AG04450 (cell line): ENCODE data around the gene SCTR. TPM values are rescaled to one million over a fixed set of nuclear protein-coding genes. Genes with fewer than 3 reads are reported as not detected.

Source experiments
- CTCF ChIA-PET: fragments of 300-600, 350-600 bp; formaldehyde crosslinking; extraction: SDS; loops from one replicate; lab custom pipeline; 2022; ENCODE audit warnings: antibody characterized with exemption, inconsistent platforms; lab: Charles Lee
- POLR2A ChIA-PET: fragments of 350-600 bp; formaldehyde crosslinking; extraction: SDS; loops from one replicate; lab custom pipeline; 2021; ENCODE audit warnings: antibody characterized with exemption, inconsistent platforms; lab: Yijun Ruan, JAX
- DNase-seq: peaks from one replicate; pipeline ENCODE4 v3.0.0-alpha.2; 2011; ENCODE audit warnings: low read depth, low spot score
- H3K27ac ChIP-seq: one replicate; pipeline ENCODE4 v1.5.1; 2012; ENCODE audit warnings: low read depth, low read length, control low read depth
- H3K27me3 ChIP-seq: one replicate; pipeline ENCODE4 v1.6.0; 2012; ENCODE audit warnings: low read length; ENCODE audit not compliant: control insufficient read depth, insufficient read depth
- H3K4me3 ChIP-seq: 2 replicates; pipeline ENCODE4 v1.5.1; 2011; ENCODE audit warnings: mild to moderate bottlenecking, low read depth, low read length, control low read depth
- H3K9me3 ChIP-seq: 2 replicates; pipeline ENCODE4 v1.5.1; 2012; ENCODE audit warnings: low read length; ENCODE audit not compliant: control insufficient read depth, insufficient read depth
- polyA plus RNA-seq: library from polyadenylated mRNA; depleted of rRNA; stranded (reverse); fragments of >200 nt; gene quantifications from 2 replicates; pipeline ENCODE4 v1.2.3, GENCODE V29; 2011
- TF ChIP-seq, protein P1 (sequence below): IDR thresholded peaks from 2 replicates; pipeline ENCODE4 v1.5.1; 2011; ENCODE audit warnings: low read depth, low read length, control low read depth, inconsistent platforms

Gene SCTR
- polyA plus RNA-seq, 1 experiment: not detected

DNA sequence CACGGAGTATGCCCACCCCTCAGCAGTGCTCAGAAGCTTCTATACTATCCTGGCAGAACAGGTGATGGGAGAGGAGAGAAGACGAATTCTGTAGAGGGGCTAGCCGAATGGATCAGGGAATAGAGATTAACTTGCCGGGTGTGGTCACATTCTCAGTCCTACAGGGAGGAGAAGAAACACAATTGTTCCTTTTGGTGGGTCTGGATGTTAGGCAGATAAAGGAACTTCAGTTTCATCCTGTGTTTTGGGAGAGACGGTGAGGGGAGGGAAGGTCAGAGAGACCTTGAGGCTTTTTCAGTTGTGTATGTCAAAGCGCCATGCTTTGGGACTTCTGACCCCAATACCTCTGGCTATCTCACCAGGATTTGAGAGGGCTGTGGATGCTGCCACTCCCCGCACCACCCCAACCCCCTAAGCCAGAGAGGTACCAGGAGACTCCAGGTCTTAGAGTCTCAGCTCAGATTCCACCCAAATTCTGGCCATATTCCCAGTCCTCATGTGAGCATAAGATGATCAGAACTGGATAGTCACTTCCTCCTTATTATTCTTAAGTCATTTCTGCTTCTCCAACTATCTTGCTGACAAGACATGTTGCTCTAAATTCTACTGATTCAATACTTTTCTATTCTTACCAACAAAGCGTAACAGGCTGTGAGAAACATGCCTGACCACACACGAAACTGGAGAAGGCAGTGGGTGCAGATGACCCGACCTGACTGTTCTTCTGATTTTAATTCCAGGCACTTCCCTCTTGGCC, 94.9 kb downstream of the SCTR start:
- no peak for DNase-seq
- Histone ChIP-seq H3K4me3 (no peak overlapping the region), H3K27ac (no peak overlapping the region), H3K9me3 (peaks cover 4% of the 10 kb centered on the region; the same call in 1 of the 2 replicates), H3K27me3 (peaks cover 60% of the 10 kb centered on the region)
- TF ChIP-seq, protein P1, sequence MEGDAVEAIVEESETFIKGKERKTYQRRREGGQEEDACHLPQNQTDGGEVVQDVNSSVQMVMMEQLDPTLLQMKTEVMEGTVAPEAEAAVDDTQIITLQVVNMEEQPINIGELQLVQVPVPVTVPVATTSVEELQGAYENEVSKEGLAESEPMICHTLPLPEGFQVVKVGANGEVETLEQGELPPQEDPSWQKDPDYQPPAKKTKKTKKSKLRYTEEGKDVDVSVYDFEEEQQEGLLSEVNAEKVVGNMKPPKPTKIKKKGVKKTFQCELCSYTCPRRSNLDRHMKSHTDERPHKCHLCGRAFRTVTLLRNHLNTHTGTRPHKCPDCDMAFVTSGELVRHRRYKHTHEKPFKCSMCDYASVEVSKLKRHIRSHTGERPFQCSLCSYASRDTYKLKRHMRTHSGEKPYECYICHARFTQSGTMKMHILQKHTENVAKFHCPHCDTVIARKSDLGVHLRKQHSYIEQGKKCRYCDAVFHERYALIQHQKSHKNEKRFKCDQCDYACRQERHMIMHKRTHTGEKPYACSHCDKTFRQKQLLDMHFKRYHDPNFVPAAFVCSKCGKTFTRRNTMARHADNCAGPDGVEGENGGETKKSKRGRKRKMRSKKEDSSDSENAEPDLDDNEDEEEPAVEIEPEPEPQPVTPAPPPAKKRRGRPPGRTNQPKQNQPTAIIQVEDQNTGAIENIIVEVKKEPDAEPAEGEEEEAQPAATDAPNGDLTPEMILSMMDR: no peak
- CTCF ChIA-PET: no interaction called here
- POLR2A ChIA-PET: interaction anchor here (0.6 kb wide), 1 partner anchor 558 kb away, joined by 4 read pairs; no protein-coding TSS in a partner anchor

DNA sequence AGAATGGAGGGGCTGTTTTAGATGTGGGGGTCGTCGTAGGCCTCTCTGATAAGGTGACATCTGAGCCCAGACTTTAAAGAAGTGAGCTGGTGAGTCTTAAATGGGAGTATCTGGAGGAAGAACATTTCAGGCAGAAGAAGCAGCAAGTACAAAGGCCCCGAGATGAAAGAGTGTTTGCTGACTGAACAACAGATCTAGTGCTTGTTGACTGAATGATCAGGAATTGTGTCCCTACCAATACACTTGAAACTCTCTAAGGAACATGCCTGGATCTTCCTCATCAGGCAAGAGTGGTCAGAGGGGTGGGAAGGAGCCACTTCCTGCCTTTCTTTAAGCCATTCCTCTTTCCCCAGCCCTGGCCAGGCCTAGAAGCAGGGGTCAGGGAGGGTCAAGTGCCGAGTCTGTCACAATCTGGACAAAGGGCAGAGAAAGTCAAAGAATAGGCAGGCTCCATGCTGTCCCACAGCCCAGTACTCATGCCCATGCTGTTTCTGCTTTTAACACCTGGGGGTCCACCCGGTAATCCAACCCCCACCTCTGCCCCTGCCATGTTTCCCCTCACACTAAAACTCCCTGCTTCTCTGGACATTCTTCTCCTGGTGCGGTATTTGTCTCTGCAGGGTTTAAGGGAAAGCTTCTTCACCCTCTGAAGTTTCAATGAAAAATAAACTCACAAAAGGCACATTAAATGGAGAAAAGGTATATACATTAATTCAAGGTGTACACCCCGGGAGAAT, 95.6 kb downstream of the SCTR start:
- TF ChIP-seq, protein P1: no peak
- CTCF ChIA-PET: no interaction called here
- no peak for DNase-seq
- Histone ChIP-seq H3K9me3 (peaks cover 4% of the 10 kb centered on the region; the same call in 1 of the 2 replicates), H3K27ac (no peak overlapping the region), H3K27me3 (peaks cover 55% of the 10 kb centered on the region), H3K4me3 (no peak overlapping the region)
- POLR2A ChIA-PET: interaction anchor here (0.6 kb wide), 1 partner anchor 558 kb away, joined by 4 read pairs; no protein-coding TSS in a partner anchor

DNA sequence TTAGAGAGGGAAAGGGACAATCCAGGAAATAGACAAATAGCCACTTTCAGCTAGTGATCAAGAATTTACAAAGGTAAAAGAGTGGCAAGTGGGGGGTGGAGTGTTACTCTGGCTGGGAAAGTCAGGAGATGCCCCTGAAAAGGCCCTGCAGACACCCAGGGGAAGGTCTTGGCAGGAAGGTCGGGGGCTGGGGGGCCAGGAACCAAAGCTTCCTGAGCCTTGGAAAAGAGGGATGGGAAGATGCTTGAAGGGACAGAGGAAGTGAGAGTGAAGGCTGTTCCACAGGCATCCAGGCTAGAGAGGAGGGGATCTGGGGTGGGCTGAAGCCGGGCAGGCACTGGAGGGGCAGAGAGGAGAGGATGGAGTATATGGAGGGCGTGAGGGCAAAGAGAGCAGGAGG, 96.5 kb downstream of the SCTR start:
- TF ChIP-seq, protein P1: no peak
- ChIA-PET CTCF (no interaction called here), POLR2A (no interaction called here)
- H3K4me3 ChIP-seq: no peak overlapping the region
- no peak for DNase-seq
- H3K27ac ChIP-seq: no peak overlapping the region
- peaks cover 50% of the 10 kb centered on the region for H3K27me3 ChIP-seq
- H3K9me3 ChIP-seq: peaks cover 2% of the 10 kb centered on the region; the same call in 1 of the 2 replicates

GRCh38 chr2:119426801-119427395, 97.4 kb downstream of the SCTR start:
- Histone ChIP-seq H3K9me3 (no peaks in the 10 kb centered on the region; the same call in 1 of the 2 replicates), H3K4me3 (no peak overlapping the region), H3K27me3 (peaks cover 42% of the 10 kb centered on the region), H3K27ac (no peak overlapping the region)
- ChIA-PET CTCF (no interaction called here), POLR2A (no interaction called here)
- DNase-seq: no peak
- TF ChIP-seq, protein P1: no peak
